ENCODE results near the gene RNF41.
A peak's percentile ranks its signal among the peaks of the same experiment; 100 is the strongest.

RNF41 gene

DNA sequence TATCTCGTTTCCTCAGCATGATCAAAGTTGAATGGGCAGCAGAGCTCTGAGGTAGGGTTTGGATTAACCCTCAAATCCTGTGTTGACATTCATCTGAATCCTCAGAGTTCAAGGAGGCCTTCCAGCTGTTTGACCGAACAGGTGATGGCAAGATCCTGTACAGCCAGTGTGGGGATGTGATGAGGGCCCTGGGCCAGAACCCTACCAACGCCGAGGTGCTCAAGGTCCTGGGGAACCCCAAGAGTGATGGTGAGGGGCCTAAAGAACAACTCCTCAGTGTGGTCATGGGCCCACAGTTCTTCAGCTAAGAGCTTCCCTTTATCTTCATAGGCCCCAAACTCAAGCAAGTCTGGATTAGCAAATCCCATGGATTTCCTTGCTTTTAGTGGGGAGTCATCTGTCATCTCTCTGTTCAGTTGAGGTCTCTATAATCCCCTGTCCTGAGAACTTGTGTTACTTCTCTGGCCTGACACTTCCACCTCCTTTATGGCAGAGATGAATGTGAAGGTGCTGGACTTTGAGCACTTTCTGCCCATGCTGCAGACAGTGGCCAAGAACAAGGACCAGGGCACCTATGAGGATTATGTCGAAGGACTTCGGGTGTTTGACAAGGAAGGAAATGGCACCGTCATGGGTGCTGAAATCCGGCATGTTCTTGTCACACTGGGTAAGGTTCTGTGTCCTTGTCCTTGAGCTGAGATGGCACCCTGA lies 62.1 kb downstream of the RNF41 start:
- peaks cover 50% of the 10 kb centered on the region for H3K79me2 ChIP-seq (ENCODE audit: low read length)
- no peak for TF ChIP-seq EZH2 (optimal IDR thresholded peaks at IDR 0.05; ENCODE audit: low read depth, low read length)
- TF ChIP-seq EZH2phosphoT487 (IDR thresholded peaks at IDR 0.05; ENCODE audit: low read length): no peak
- no peak for TF ChIP-seq CTCF (IDR thresholded peaks at IDR 0.05; ENCODE audit: low read length)
- H3K27me3 ChIP-seq (replicated peaks; ENCODE audit: insufficient read depth, low read length): no peaks in the 10 kb centered on the region
- H3K9me2 ChIP-seq (replicated peaks; ENCODE audit: insufficient read depth, low read length): no peaks in the 10 kb centered on the region
- no peaks in the 10 kb centered on the region for H3K9me3 ChIP-seq (replicated peaks; ENCODE audit: insufficient read depth, low read length)
- no peak for DNase-seq
- H2AFZ ChIP-seq (ENCODE audit: low read length): no peak overlapping the region
- peak overlapping the region; percentile 92 for H3K4me2 ChIP-seq (ENCODE audit: low read depth, low read length)
- peak overlapping the region; percentile 86; the same call in 1 of the 2 replicates for H3K27ac ChIP-seq (ENCODE audit: low read length)
- peak overlapping the region; percentile 69 for H3K4me3 ChIP-seq (ENCODE audit: low read length)
- peaks cover 3% of the 10 kb centered on the region; the same call in 1 of the 2 replicates for H4K20me1 ChIP-seq (ENCODE audit: insufficient read depth, low read length)
- H3F3A ChIP-seq (ENCODE audit: insufficient read depth, low read length): peaks cover 49% of the 10 kb centered on the region
- peaks cover 9% of the 10 kb centered on the region; the same call in 1 of the 2 replicates for H3K36me3 ChIP-seq (replicated peaks; ENCODE audit: insufficient read depth, low read length)
- peaks cover 18% of the 10 kb centered on the region for H3K4me1 ChIP-seq (ENCODE audit: low read length)
- H3K9ac ChIP-seq (ENCODE audit: low read length): peak overlapping the region; percentile 90; the same call in 1 of the 2 replicates

GRCh38 chr12:56158926-56159461 lies 62.7 kb downstream of the RNF41 start:
- peak overlapping the region; percentile 92 for H3K4me2 ChIP-seq (ENCODE audit: low read depth, low read length)
- peak overlapping the region; percentile 86; the same call in 1 of the 2 replicates for H3K27ac ChIP-seq (ENCODE audit: low read length)
- H3K9ac ChIP-seq (ENCODE audit: low read length): peak overlapping the region; percentile 90
- DNase-seq: peak; percentile 22
- H3K9me3 ChIP-seq (replicated peaks; ENCODE audit: insufficient read depth, low read length): no peaks in the 10 kb centered on the region
- no peaks in the 10 kb centered on the region for H3K9me2 ChIP-seq (replicated peaks; ENCODE audit: insufficient read depth, low read length)
- H3K4me3 ChIP-seq (ENCODE audit: low read length): peak overlapping the region; percentile 69
- peaks cover 9% of the 10 kb centered on the region; the same call in 1 of the 2 replicates for H3K36me3 ChIP-seq (replicated peaks; ENCODE audit: insufficient read depth, low read length)
- H3K27me3 ChIP-seq (replicated peaks; ENCODE audit: insufficient read depth, low read length): no peaks in the 10 kb centered on the region
- TF ChIP-seq CTCF (IDR thresholded peaks at IDR 0.05; ENCODE audit: low read length) (no peak), EZH2 (optimal IDR thresholded peaks at IDR 0.05; ENCODE audit: low read depth, low read length) (no peak), EZH2phosphoT487 (IDR thresholded peaks at IDR 0.05; ENCODE audit: low read length) (no peak)
- peaks cover 50% of the 10 kb centered on the region for H3K79me2 ChIP-seq (ENCODE audit: low read length)
- H4K20me1 ChIP-seq (ENCODE audit: insufficient read depth, low read length): peaks cover 3% of the 10 kb centered on the region; the same call in 1 of the 2 replicates
- H2AFZ ChIP-seq (ENCODE audit: low read length): no peak overlapping the region
- peaks cover 48% of the 10 kb centered on the region for H3F3A ChIP-seq (ENCODE audit: insufficient read depth, low read length)
- peaks cover 18% of the 10 kb centered on the region for H3K4me1 ChIP-seq (ENCODE audit: low read length)

DNA sequence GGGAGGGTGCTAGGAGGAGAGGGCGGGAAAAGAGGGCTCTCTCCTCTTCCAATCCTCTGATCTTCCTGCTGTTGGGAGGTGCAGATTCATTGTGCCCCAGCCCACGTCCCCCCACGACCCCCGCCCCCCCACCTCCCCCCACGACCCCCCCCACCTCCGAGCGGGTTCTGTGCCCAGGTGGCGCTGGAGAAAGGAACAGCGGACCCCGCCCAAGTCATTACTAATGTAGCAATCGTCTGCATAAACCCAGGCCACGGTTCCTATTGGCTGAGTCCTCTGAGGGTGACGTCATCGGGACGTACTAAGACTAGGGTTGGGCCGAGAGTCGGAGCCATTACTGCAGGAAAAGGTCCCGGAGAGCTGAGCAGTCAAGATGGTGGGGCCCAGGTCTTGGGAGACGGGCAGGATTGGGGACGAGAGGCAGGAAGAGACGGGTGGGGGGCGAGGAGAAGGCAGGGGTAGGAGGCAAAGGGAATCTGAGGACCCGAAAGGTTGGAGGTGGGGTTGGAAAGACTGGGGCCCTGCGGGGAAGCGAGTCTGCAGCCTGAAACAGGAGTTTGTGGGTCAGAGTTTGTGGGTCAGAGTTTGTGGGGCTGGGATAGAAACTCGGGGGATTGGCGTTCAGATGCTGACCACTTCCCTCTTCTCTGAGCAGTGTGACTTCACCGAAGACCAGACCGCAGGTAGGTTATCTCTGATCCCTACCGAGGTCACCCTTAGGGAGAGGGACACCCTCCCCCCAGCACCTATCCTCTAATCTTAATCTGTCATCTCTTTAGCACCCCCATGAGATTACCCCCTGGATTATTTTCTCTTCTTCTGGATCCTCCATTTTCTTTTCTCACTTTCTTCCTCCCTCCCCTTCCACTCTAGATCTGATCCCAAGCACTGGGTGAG lies 63.4 kb downstream of the RNF41 start, which contains the start of gene MYL6:
MYL6 (plus strand) TSS at position 331 of the 897 bp plus-strand sequence; CDS start at position 374, 43 bp downstream.
- peaks cover 3% of the 10 kb centered on the region; the same call in 1 of the 2 replicates for H4K20me1 ChIP-seq (ENCODE audit: insufficient read depth, low read length)
- peaks cover 21% of the 10 kb centered on the region for H3K4me1 ChIP-seq (ENCODE audit: low read length)
- no peaks in the 10 kb centered on the region for H3K9me2 ChIP-seq (replicated peaks; ENCODE audit: insufficient read depth, low read length)
- H3K79me2 ChIP-seq (ENCODE audit: low read length): peaks cover 53% of the 10 kb centered on the region
- TF ChIP-seq EZH2 (optimal IDR thresholded peaks at IDR 0.05; ENCODE audit: low read depth, low read length) (no peak), CTCF (IDR thresholded peaks at IDR 0.05; ENCODE audit: low read length) (no peak)
- H3F3A ChIP-seq (ENCODE audit: insufficient read depth, low read length): peaks cover 41% of the 10 kb centered on the region
- peak within 1 kb of the TSS; percentile 90 for H3K9ac ChIP-seq (ENCODE audit: low read length)
- H3K27me3 ChIP-seq (replicated peaks; ENCODE audit: insufficient read depth, low read length): no peaks in the 10 kb centered on the region
- peak within 1 kb of the TSS; percentile 69 for H3K4me3 ChIP-seq (ENCODE audit: low read length)
- peak within 1 kb of the TSS; percentile 86 for H3K27ac ChIP-seq (ENCODE audit: low read length)
- H3K9me3 ChIP-seq (replicated peaks; ENCODE audit: insufficient read depth, low read length): no peaks in the 10 kb centered on the region
- H2AFZ ChIP-seq (ENCODE audit: low read length): peak within 1 kb of the TSS; percentile 78
- DNase-seq: peak; percentile 99
- H3K4me2 ChIP-seq (ENCODE audit: low read depth, low read length): peak within 1 kb of the TSS; percentile 93
- H3K36me3 ChIP-seq (replicated peaks; ENCODE audit: insufficient read depth, low read length): peaks cover 9% of the 10 kb centered on the region; the same call in 1 of the 2 replicates
